Measurements from ENCODE around the gene FBXW7. TPM values are rescaled to one million over a fixed set of nuclear protein-coding genes. Genes with fewer than 3 reads are reported as not detected.

The FBXW7 gene
- total RNA-seq, 1 experiment from 2014 or later = 27.1 TPM

DNA sequence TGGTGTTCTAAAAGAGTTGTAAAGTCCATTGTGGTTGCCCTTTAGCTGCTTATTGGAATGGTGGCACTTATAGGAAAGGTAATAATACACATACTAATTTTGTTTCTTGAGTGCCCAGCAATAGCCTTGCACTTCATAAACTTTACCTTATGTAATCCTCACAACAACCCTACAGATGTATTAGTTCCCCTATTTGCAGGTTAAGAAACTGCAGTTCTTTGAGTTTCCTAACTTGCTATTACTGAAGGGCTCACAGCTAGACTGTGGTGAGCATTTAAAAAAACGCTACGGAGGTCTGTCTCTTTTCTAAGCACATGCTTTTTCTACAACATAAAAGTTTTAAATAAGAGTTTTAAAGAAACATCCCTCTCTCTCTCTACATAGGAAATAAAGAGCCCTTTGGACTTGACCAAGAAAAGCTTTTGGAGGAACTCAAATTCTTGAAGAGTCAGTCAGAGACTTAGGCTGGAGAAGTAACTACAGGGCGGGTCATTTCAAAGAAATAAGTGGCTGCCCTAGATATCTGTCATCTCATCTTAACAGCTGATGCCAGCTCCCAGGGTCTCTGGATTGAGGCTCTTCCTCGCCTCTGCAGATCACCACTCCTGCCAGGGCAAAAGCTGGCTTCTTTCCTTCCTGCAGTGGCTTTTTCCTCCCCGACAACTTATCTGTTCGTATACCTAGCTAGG, 42.0 kb upstream of the FBXW7 start:
- no peak overlapping the region for H3K4me2 ChIP-seq (ENCODE audit: insufficient read depth, insufficient read length, low read length)
- no peaks in the 10 kb centered on the region for H3K23me2 ChIP-seq (ENCODE audit: insufficient read length, low read depth, low read length, poor library complexity, severe bottlenecking)
- no peak for DNase-seq
- H3K36me3 Mint-ChIP-seq (ENCODE audit: insufficient read depth in 1 of 3, low read depth in 3 of 3) = no peaks in the 10 kb centered on the region
- no peak overlapping the region; a peak in 1 of 7 replicates for H3K27ac Mint-ChIP-seq
- H3K27me3 Mint-ChIP-seq (ENCODE audit: low read depth) = no peaks in the 10 kb centered on the region
- no peak overlapping the region for H3K4ac ChIP-seq (ENCODE audit: low read depth, low read length)
- no peak overlapping the region for H2AFZ ChIP-seq (ENCODE audit: low read length)
- H2AK5ac ChIP-seq (ENCODE audit: insufficient read length, low read length) = no peak overlapping the region
- no peak overlapping the region for H3T11ph ChIP-seq (ENCODE audit: low read length)
- no peak overlapping the region for H2BK20ac ChIP-seq (ENCODE audit: low read depth, low read length, poor library complexity, severe bottlenecking)
- no peak overlapping the region for H4K5ac ChIP-seq (ENCODE audit: insufficient read length, low read depth, low read length)
- no peaks in the 10 kb centered on the region for H3K79me2 ChIP-seq (ENCODE audit: insufficient read depth, low read length)
- H3K9me3 Mint-ChIP-seq = no peaks in the 10 kb centered on the region; a peak in 1 of 5 replicates
- peaks cover 9 to 10% of the 10 kb centered on the region in 2 experiments for H3K4me1 Mint-ChIP-seq
- H3K27ac ChIP-seq (ENCODE audit: insufficient read length, low read depth, low read length) = no peak overlapping the region
- H3K79me1 ChIP-seq (ENCODE audit: insufficient read depth, low read depth, low read length, poor library complexity, severe bottlenecking) = no peaks in the 10 kb centered on the region
- no peak overlapping the region for H3K4me3 Mint-ChIP-seq
- H3K9me3 ChIP-seq (ENCODE audit: control insufficient read depth, low read depth, low read length) = no peaks in the 10 kb centered on the region
- H2BK12ac ChIP-seq (ENCODE audit: insufficient read length, low read depth, low read length) = no peak overlapping the region
- H2BK120ac ChIP-seq (ENCODE audit: low read depth, low read length, poor library complexity, severe bottlenecking) = no peak overlapping the region
- H3K27me3 ChIP-seq (ENCODE audit: insufficient read depth, low read length) = no peaks in the 10 kb centered on the region
- no peak overlapping the region for H3K9ac ChIP-seq (ENCODE audit: extremely low read depth, insufficient read length, low read length)
- WGBS (ENCODE audit: extremely low coverage, insufficient read length, low lambda C conversion rate) = no CpG with 5 or more reads among the region's 6 CpGs
- H3K18ac ChIP-seq (ENCODE audit: insufficient read length, low read depth, low read length) = no peak overlapping the region
- no peak overlapping the region for H3K23ac ChIP-seq (ENCODE audit: insufficient read length, low read depth, low read length)
- H4K8ac ChIP-seq (replicated peaks; ENCODE audit: insufficient read length, low read depth, low read length) = no peak overlapping the region
- no peak overlapping the region for H3K14ac ChIP-seq (ENCODE audit: insufficient read depth, low read length)
- no peaks in the 10 kb centered on the region for H4K20me1 ChIP-seq (ENCODE audit: control insufficient read depth, insufficient read depth, insufficient read length)
- no peaks in the 10 kb centered on the region; the same call in 1 of the 2 replicates for H3K4me1 ChIP-seq (ENCODE audit: insufficient read depth, low read length)
- no peak overlapping the region for H4K91ac ChIP-seq (ENCODE audit: insufficient read length, low read depth, low read length)
- H2BK5ac ChIP-seq (ENCODE audit: insufficient read length, low read length) = no peak overlapping the region
- H3K56ac ChIP-seq (ENCODE audit: insufficient read length, low read depth, low read length) = no peak overlapping the region
- TF ChIP-seq, protein P1, sequence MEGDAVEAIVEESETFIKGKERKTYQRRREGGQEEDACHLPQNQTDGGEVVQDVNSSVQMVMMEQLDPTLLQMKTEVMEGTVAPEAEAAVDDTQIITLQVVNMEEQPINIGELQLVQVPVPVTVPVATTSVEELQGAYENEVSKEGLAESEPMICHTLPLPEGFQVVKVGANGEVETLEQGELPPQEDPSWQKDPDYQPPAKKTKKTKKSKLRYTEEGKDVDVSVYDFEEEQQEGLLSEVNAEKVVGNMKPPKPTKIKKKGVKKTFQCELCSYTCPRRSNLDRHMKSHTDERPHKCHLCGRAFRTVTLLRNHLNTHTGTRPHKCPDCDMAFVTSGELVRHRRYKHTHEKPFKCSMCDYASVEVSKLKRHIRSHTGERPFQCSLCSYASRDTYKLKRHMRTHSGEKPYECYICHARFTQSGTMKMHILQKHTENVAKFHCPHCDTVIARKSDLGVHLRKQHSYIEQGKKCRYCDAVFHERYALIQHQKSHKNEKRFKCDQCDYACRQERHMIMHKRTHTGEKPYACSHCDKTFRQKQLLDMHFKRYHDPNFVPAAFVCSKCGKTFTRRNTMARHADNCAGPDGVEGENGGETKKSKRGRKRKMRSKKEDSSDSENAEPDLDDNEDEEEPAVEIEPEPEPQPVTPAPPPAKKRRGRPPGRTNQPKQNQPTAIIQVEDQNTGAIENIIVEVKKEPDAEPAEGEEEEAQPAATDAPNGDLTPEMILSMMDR (conservative IDR thresholded peaks at IDR 0.05) = no peak
- no peak overlapping the region for H2BK15ac ChIP-seq (ENCODE audit: low read depth, low read length)
